Measurements from ENCODE around the gene ZNF207. TPM values are rescaled to one million over a fixed set of nuclear protein-coding genes. Genes with fewer than 3 reads are reported as not detected.

ZNF207 gene
- total and polyA plus RNA-seq, 2 of the 8 experiments (the other 6 are each of a cell fraction or from before 2014, with no cell fraction given): 268 to 286 TPM

DNA sequence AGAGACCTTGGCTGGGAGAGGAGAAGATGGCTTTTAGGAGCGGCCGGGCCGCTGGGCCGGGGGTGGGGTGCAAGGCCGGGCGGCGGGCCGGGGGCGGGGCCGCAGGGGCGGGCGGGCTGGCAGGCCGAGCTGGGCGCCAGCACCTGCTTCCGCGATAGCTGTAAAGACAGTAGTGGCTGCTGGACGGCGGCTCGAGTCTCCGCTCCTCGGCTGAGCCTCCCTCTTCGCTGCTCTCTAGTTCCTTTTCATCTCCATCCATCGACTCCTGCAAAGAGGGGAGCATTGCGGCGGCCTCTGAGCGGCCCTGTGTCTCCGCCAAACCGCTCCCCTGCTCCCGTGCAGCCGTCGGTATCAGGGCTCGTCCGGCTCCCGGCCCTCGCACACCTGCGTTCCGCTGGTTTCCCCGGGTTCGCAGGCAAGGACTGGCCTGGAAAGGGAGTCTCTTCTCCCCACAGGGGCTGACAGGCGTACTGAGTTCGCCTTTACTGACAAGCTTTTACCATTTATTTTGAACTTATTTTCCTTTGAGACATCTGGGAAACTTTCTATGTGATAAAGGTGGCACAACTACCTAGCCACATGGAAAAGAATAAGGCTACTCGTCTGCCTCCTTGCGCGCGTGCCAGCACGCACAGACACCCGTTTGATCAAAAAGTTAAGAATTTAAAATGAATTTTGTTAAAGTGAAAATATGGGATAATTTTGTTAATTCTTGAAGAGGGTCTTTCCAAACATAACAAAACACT lies 7.9 kb upstream of the ZNF207 start, which contains the start of gene C17orf75 (continued):
- TF ChIP-seq, protein P1, sequence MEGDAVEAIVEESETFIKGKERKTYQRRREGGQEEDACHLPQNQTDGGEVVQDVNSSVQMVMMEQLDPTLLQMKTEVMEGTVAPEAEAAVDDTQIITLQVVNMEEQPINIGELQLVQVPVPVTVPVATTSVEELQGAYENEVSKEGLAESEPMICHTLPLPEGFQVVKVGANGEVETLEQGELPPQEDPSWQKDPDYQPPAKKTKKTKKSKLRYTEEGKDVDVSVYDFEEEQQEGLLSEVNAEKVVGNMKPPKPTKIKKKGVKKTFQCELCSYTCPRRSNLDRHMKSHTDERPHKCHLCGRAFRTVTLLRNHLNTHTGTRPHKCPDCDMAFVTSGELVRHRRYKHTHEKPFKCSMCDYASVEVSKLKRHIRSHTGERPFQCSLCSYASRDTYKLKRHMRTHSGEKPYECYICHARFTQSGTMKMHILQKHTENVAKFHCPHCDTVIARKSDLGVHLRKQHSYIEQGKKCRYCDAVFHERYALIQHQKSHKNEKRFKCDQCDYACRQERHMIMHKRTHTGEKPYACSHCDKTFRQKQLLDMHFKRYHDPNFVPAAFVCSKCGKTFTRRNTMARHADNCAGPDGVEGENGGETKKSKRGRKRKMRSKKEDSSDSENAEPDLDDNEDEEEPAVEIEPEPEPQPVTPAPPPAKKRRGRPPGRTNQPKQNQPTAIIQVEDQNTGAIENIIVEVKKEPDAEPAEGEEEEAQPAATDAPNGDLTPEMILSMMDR (IDR thresholded peaks at IDR 0.05; ENCODE audit: control extremely low read depth in 1 of 3, insufficient read depth in 1 of 3, low read depth in 1 of 3, low read length in 3 of 3): no peak
- TF ChIP-seq TAF1 (IDR thresholded peaks at IDR 0.05; ENCODE audit: low read depth, low read length): peak; percentile 94
- TF ChIP-seq CHD1 (IDR thresholded peaks at IDR 0.05; ENCODE audit: low read depth, low read length): no peak
- no peak for TF ChIP-seq SP4 (IDR thresholded peaks at IDR 0.05; ENCODE audit: low read length)
- 0 out of 2 replicates have a peak, but pooled peaks have one; percentile 22 for TF ChIP-seq POU5F1 (IDR thresholded peaks at IDR 0.05; ENCODE audit: low read depth, low read length)
- TF ChIP-seq ASH2L (IDR thresholded peaks at IDR 0.05; ENCODE audit: low read length): peak; percentile 97
- 0 out of 2 replicates have a peak, but pooled peaks have one; percentile 25 for TF ChIP-seq E2F6 (IDR thresholded peaks at IDR 0.05)
- peak; percentile 74 to 90; a peak in 2 of 4 replicates for TF ChIP-seq SIN3A (conservative IDR thresholded peaks at IDR 0.05 in 1 of 2, IDR thresholded peaks at IDR 0.05 in 1 of 2; ENCODE audit: low read depth in 1 of 2, low read length in 2 of 2)
- TF ChIP-seq, protein P2, sequence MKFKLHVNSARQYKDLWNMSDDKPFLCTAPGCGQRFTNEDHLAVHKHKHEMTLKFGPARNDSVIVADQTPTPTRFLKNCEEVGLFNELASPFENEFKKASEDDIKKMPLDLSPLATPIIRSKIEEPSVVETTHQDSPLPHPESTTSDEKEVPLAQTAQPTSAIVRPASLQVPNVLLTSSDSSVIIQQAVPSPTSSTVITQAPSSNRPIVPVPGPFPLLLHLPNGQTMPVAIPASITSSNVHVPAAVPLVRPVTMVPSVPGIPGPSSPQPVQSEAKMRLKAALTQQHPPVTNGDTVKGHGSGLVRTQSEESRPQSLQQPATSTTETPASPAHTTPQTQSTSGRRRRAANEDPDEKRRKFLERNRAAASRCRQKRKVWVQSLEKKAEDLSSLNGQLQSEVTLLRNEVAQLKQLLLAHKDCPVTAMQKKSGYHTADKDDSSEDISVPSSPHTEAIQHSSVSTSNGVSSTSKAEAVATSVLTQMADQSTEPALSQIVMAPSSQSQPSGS (IDR thresholded peaks at IDR 0.05; ENCODE audit: low read length): no peak
- peak; percentile 86 for TF ChIP-seq PHF8 (conservative IDR thresholded peaks at IDR 0.05; ENCODE audit: low read depth, low read length)
- TF ChIP-seq CHD2 (IDR thresholded peaks at IDR 0.05; ENCODE audit: low read length): peak; percentile 57; the same call in 1 of the 2 replicates
- TF ChIP-seq POLR2AphosphoS5 (IDR thresholded peaks at IDR 0.05; ENCODE audit: low read depth, low read length): peak; percentile 69; the same call in 1 of the 2 replicates
- TF ChIP-seq HDAC2 (IDR thresholded peaks at IDR 0.05; ENCODE audit: borderline replicate concordance in 1 of 2, low read depth in 2 of 2, low read length in 2 of 2): peak in 1 of 2 experiments; percentile 64; a peak in 1 of 4 replicates
- 0 out of 2 replicates have a peak, but pooled peaks have one; percentile 37 for TF ChIP-seq TEAD4 (IDR thresholded peaks at IDR 0.05; ENCODE audit: low read depth, low read length)
- TF ChIP-seq EZH2 (IDR thresholded peaks at IDR 0.05; ENCODE audit: low read depth, low read length, severe bottlenecking): no peak
- TF ChIP-seq YY1 (IDR thresholded peaks at IDR 0.05; ENCODE audit: low read depth, low read length): peak; percentile 75; the same call in 1 of the 2 replicates
- TF ChIP-seq CTBP2 (IDR thresholded peaks at IDR 0.05; ENCODE audit: borderline replicate concordance, insufficient read depth, insufficient read length, low read length): peak; percentile 89
